Neural progenitor cell (in vitro differentiated cells): Measurements from ENCODE around the gene GABRA5. TPM values are rescaled to one million over a fixed set of nuclear protein-coding genes. Genes with fewer than 3 reads are reported as not detected.

Source experiments
- DNase-seq: peaks from one replicate; pipeline ENCODE4 v3.0.0-alpha.2; 2016; ENCODE audit warnings: low spot score
- H2AFZ ChIP-seq: fragments of 200-600 bp; sonication (generic); replicated peaks from 2 replicates; pipeline ENCODE4 v1.6.1; 2016; ENCODE audit warnings: antibody characterized with exemption
- H3F3A ChIP-seq: fragments of 200-600 bp; sonication (generic); 2 replicates; pipeline ENCODE4 v1.6.1; 2016; ENCODE audit warnings: antibody characterized with exemption, low read depth
- H3K27ac ChIP-seq: fragments of 200-600 bp; sonication (generic); 2 replicates; pipeline ENCODE4 v1.5.1; 2016; ENCODE audit warnings: mild to moderate bottlenecking
- H3K27me3 ChIP-seq: fragments of 200-600 bp; sonication (generic); 2 replicates; pipeline ENCODE4 v1.6.1; 2016; ENCODE audit warnings: mild to moderate bottlenecking, moderate library complexity
- H3K36me3 ChIP-seq: fragments of 200-600 bp; sonication (generic); 2 replicates; pipeline ENCODE4 v1.5.1; 2016
- H3K4me1 ChIP-seq: fragments of 200-600 bp; sonication (generic); 2 replicates; pipeline ENCODE4 v1.6.1; 2016; ENCODE audit warnings: mixed run types
- H3K4me2 ChIP-seq: fragments of 200-600 bp; sonication (generic); 2 replicates; pipeline ENCODE4 v1.6.1; 2016
- H3K4me3 ChIP-seq: fragments of 200-600 bp; sonication (generic); 2 replicates; pipeline ENCODE4 v1.5.1; 2016
- H3K79me2 ChIP-seq: fragments of 200-600 bp; sonication (generic); 2 replicates; pipeline ENCODE4 v1.6.1; 2016; ENCODE audit warnings: low read depth
- H3K9ac ChIP-seq: fragments of 200-600 bp; sonication (generic); 2 replicates; pipeline ENCODE4 v1.6.1; 2016
- H3K9me3 ChIP-seq: fragments of 200-600 bp; sonication (generic); 2 replicates; pipeline ENCODE4 v1.5.1; 2016; ENCODE audit warnings: low read depth
- H4K20me1 ChIP-seq: fragments of 200-600 bp; sonication (generic); 2 replicates; pipeline ENCODE4 v1.6.1; 2016; ENCODE audit warnings: low read depth
- H3K27ac Mint-ChIP-seq: 3 replicates; pipeline ENCODE4 v1.8.0; 2021; ENCODE audit warnings: mixed read lengths
- H3K27me3 Mint-ChIP-seq: 2 replicates; pipeline ENCODE4 v1.8.0; 2022; ENCODE audit warnings: low read depth, mild to moderate bottlenecking, inconsistent platforms, moderate library complexity, mixed read lengths; ENCODE audit not compliant: insufficient read depth
- H3K36me3 Mint-ChIP-seq: 3 replicates; pipeline ENCODE4 v1.8.0; 2021; ENCODE audit warnings: mixed read lengths
- H3K4me1 Mint-ChIP-seq: 3 replicates; pipeline ENCODE4 v1.8.0; 2021; ENCODE audit warnings: mixed read lengths
- H3K4me3 Mint-ChIP-seq: 3 replicates; pipeline ENCODE4 v1.8.0; 2021; ENCODE audit warnings: mild to moderate bottlenecking, moderate library complexity, mixed read lengths
- H3K9me3 Mint-ChIP-seq: 3 replicates; pipeline ENCODE4 v1.8.0; 2020; ENCODE audit warnings: mixed read lengths
- EZH2 ChIP-seq: fragments of 200-600 bp; sonication (generic); IDR thresholded peaks from 2 replicates; pipeline ENCODE4 v1.6.1; 2017; ENCODE audit warnings: antibody characterized with exemption, mild to moderate bottlenecking, moderate library complexity
- EZH2phosphoT487 ChIP-seq: fragments of 200-600 bp; sonication (generic); IDR thresholded peaks from 2 replicates; pipeline ENCODE4 v1.6.1; 2017; ENCODE audit warnings: antibody characterized with exemption
- total RNA-seq: library from RNA; depleted of rRNA; stranded (reverse); fragments of >200 nt; gene quantifications from 2 replicates; pipeline ENCODE4 v1.2.3, GENCODE V29; 2015; ENCODE audit warnings: low replicate concordance
- TF ChIP-seq, protein P1 (sequence below): fragments of 200-600 bp; sonication (generic); IDR thresholded peaks from 2 replicates; pipeline ENCODE4 v1.5.1; 2017; ENCODE audit warnings: antibody characterized with exemption, mild to moderate bottlenecking

The GABRA5 gene
- total RNA-seq, 1 donor from 2014 or later = 3.0 TPM

DNA sequence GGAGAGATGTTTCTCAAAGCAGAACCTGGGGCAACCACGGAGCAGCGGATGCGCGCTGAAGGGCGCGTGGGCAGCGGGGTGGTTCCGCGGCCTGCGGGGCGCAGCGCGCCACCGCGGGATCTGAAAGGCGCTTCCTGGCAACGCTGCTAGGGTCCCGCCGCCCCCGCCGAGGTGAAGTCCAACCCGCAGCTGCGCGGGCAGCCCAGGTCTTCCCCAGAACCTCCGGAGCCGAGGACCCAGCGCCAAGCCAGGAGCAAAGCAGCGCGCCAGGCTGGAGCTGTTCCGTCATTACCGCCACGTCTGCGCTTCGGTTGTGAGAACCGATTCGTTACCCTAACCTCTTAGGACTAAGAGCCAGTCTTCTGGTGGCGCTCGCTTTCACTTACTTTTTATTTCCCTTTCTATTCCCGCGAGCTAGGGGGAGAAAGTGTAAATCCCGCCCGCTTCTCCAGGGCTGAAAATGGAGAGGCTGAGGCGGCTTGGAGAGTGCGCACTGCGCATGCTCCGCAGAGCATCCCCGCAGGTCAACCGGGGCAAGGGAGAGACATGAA lies 100.9 kb downstream of the GABRA5 start:
- TF ChIP-seq EZH2phosphoT487 = no peak
- TF ChIP-seq, protein P1, sequence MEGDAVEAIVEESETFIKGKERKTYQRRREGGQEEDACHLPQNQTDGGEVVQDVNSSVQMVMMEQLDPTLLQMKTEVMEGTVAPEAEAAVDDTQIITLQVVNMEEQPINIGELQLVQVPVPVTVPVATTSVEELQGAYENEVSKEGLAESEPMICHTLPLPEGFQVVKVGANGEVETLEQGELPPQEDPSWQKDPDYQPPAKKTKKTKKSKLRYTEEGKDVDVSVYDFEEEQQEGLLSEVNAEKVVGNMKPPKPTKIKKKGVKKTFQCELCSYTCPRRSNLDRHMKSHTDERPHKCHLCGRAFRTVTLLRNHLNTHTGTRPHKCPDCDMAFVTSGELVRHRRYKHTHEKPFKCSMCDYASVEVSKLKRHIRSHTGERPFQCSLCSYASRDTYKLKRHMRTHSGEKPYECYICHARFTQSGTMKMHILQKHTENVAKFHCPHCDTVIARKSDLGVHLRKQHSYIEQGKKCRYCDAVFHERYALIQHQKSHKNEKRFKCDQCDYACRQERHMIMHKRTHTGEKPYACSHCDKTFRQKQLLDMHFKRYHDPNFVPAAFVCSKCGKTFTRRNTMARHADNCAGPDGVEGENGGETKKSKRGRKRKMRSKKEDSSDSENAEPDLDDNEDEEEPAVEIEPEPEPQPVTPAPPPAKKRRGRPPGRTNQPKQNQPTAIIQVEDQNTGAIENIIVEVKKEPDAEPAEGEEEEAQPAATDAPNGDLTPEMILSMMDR = no peak
- TF ChIP-seq EZH2 = peak; percentile 34
- Histone ChIP-seq H3K4me1 (peaks cover 12% of the 10 kb centered on the region), H3K4me3 (peak overlapping the region; percentile 44), H3K9me3 (no peaks in the 10 kb centered on the region), H3K4me2 (peak overlapping the region; percentile 74), H3K27me3 (peaks cover 98% of the 10 kb centered on the region), H3K36me3 (no peaks in the 10 kb centered on the region), H3K79me2 (no peaks in the 10 kb centered on the region), H4K20me1 (no peaks in the 10 kb centered on the region), H3K27ac (no peak overlapping the region), H3K9ac (no peak overlapping the region), H3F3A (peaks cover 12% of the 10 kb centered on the region), H2AFZ (peak overlapping the region; percentile 85)
- Mint-ChIP-seq H3K27ac (no peak overlapping the region), H3K9me3 (peaks cover 6% of the 10 kb centered on the region), H3K36me3 (peaks cover 3% of the 10 kb centered on the region), H3K4me1 (peaks cover 19% of the 10 kb centered on the region), H3K27me3 (peaks cover 31% of the 10 kb centered on the region), H3K4me3 (peak overlapping the region; percentile 85)
- DNase-seq = peak; percentile 82

GRCh38 chr15:26968806-26969205 lies 101.9 kb downstream of the GABRA5 start:
- Mint-ChIP-seq H3K4me3 (peak overlapping the region; percentile 76), H3K4me1 (peaks cover 22% of the 10 kb centered on the region), H3K36me3 (peaks cover 3% of the 10 kb centered on the region), H3K9me3 (peaks cover 6% of the 10 kb centered on the region), H3K27ac (no peak overlapping the region), H3K27me3 (peaks cover 35% of the 10 kb centered on the region)
- H3K9ac ChIP-seq = no peak overlapping the region
- DNase-seq = no peak
- H3K36me3 ChIP-seq = no peaks in the 10 kb centered on the region
- H3K4me3 ChIP-seq = no peak overlapping the region
- peaks cover 14% of the 10 kb centered on the region for H3K4me1 ChIP-seq
- peaks cover 98% of the 10 kb centered on the region for H3K27me3 ChIP-seq
- no peaks in the 10 kb centered on the region for H3K79me2 ChIP-seq
- TF ChIP-seq EZH2 = no peak
- TF ChIP-seq, protein P1 = no peak
- TF ChIP-seq EZH2phosphoT487 = no peak
- H3K4me2 ChIP-seq = no peak overlapping the region
- H3F3A ChIP-seq = peaks cover 13% of the 10 kb centered on the region
- H3K27ac ChIP-seq = no peak overlapping the region
- no peaks in the 10 kb centered on the region for H3K9me3 ChIP-seq
- no peak overlapping the region for H2AFZ ChIP-seq
- H4K20me1 ChIP-seq = no peaks in the 10 kb centered on the region

GRCh38 chr15:26970712-26971210 lies 103.9 kb downstream of the GABRA5 start, which contains the start of gene GABRG3:
Gene GABRG3, plus strand, starts transcription at chr15:26971181.
- H3K4me1 ChIP-seq = peaks cover 14% of the 10 kb centered on the region
- H3K27ac Mint-ChIP-seq = no peak within 1 kb of the TSS
- H3K4me1 Mint-ChIP-seq = peaks cover 25% of the 10 kb centered on the region
- H3K79me2 ChIP-seq = no peaks in the 10 kb centered on the region
- H3K4me3 Mint-ChIP-seq = peak within 1 kb of the TSS; percentile 90
- peak within 1 kb of the TSS; percentile 98 for H3K4me2 ChIP-seq
- H3K36me3 Mint-ChIP-seq = peaks cover 3% of the 10 kb centered on the region
- TF ChIP-seq, protein P1 = no peak
- peak; percentile 42 for TF ChIP-seq EZH2
- DNase-seq = peak; percentile 86
- H3K27me3 Mint-ChIP-seq = peaks cover 39% of the 10 kb centered on the region
- no peak within 1 kb of the TSS for H3K9ac ChIP-seq
- H4K20me1 ChIP-seq = no peaks in the 10 kb centered on the region
- H3F3A ChIP-seq = peaks cover 13% of the 10 kb centered on the region
- no peak within 1 kb of the TSS for H3K27ac ChIP-seq
- H3K9me3 ChIP-seq = no peaks in the 10 kb centered on the region
- peaks cover 6% of the 10 kb centered on the region for H3K9me3 Mint-ChIP-seq
- H3K4me3 ChIP-seq = peak within 1 kb of the TSS; percentile 82
- peaks cover 81% of the 10 kb centered on the region for H3K27me3 ChIP-seq
- H2AFZ ChIP-seq = peak within 1 kb of the TSS; percentile 100
- no peaks in the 10 kb centered on the region for H3K36me3 ChIP-seq
